ENCODE results near the gene MYO9B. TPM values are rescaled to one million over a fixed set of nuclear protein-coding genes. Genes with fewer than 3 reads are reported as not detected.

Gene MYO9B
- total RNA-seq, 1 experiment from 2014 or later = 32.9 TPM

DNA sequence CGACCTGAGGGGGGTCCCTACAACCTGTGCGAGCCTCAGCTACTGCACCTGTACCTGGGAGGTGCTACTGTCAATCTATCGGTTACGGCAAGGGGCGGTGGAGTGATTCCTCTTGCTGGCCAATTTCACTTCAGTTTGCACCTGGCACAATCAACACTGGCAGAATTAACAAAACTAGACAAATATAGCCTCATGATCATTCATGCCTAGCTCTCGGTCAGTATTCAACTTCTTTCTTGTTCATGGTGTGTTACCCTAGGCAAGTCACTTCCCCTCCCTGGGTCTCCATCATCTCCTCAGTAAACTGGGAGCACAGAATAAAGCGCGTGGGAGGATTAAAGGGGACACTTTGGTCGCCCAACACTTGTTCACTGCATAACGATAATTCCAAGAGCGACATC lies 943 bp upstream of the MYO9B start:
- H3K27me3 ChIP-seq (ENCODE audit: control insufficient read depth, insufficient read depth, low read length) = no peaks in the 10 kb centered on the region
- H3K36me3 ChIP-seq (replicated peaks; ENCODE audit: control insufficient read depth, insufficient read depth, low read length) = peaks cover 11% of the 10 kb centered on the region

DNA sequence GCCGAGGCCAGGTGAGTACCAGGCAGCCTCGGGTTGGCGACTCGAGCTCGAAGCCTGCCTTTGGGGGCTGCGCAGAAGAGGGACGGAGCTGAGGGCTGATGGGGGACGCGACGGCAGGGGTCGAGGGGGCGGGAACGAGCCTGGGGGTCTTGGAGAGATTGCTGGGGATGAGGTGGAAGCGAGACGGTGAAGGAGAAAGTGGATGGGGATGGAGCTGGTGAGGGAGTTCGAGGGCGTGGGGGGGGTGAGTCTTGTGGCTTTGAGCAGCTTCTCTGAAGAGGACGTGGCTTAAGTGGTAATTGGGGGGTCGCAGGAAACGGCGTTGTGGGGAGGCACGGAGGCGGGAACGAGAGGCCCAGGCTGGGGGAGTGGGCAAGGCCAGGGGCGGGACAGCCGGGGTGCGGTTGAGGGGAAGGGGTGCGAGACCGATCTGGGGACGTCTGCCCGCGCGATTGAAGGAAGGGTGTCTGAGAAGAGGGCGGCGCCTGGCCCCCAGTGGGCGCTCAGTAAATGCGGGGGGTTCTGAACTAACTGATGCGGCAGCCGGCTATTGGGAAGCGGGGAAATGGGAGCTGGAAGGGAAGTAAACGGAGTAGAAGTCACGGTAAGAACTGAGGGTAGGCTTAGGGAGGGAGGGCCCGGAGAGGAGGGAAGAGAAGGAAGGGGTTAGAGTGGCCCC lies 426 bp downstream of the MYO9B start:
- Histone ChIP-seq H3K27me3 (ENCODE audit: control insufficient read depth, insufficient read depth, low read length) (no peaks in the 10 kb centered on the region), H3K4me3 (ENCODE audit: insufficient read depth, low read depth, low read length) (peak overlapping the region; percentile 76), H3K36me3 (replicated peaks; ENCODE audit: control insufficient read depth, insufficient read depth, low read length) (peaks cover 10% of the 10 kb centered on the region)
- DNase-seq = no peak

More for the DNA sequence above, 943 bp upstream of the MYO9B start:
- H3K4me3 ChIP-seq (ENCODE audit: insufficient read depth, low read depth, low read length) = peak overlapping the region; percentile 82
- DNase-seq = no peak

- no peak for DNase-seq
- Histone ChIP-seq H3K27me3 (ENCODE audit: control insufficient read depth, insufficient read depth, low read length) (no peaks in the 10 kb centered on the region), H3K4me3 (ENCODE audit: insufficient read depth, low read depth, low read length) (peak overlapping the region; percentile 76)
Measured at GRCh38 chr19:17076543-17076991, 990 bp downstream of the MYO9B start.

DNA sequence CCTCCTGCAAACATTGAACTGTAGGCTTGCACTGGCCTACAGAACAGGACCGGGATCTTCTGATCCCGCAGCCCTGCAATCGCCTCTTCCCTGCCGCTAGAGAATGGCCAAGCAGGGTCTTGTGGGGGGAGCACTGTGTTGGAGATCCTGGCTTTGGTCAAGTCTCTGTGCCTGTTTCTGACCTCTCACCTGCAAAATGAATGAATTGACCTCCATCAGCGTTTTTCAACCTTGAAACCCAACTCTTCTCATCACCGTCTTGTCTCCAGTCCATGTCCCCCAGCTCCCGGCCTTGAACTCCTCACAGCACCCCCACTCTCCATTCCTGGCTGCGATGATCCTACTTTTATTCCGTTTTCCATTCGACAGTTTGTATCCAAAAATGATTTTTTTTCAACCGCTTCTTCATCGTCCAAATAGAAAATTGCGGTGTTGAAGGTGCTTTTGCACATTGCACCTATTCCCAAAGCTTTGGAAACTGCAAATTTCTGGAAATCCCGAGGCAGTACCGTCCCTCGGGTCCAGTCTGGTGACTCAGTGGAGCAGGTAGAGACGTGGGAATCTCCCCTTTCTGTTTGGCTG lies 2.0 kb downstream of the MYO9B start:
- DNase-seq = no peak
- peaks cover 6% of the 10 kb centered on the region for H3K36me3 ChIP-seq (replicated peaks; ENCODE audit: control insufficient read depth, insufficient read depth, low read length)
- H3K4me3 ChIP-seq (ENCODE audit: insufficient read depth, low read depth, low read length) = no peak overlapping the region
- no peaks in the 10 kb centered on the region for H3K27me3 ChIP-seq (ENCODE audit: control insufficient read depth, insufficient read depth, low read length)

More at GRCh38 chr19:17076543-17076991, 990 bp downstream of the MYO9B start:
- peaks cover 6% of the 10 kb centered on the region for H3K36me3 ChIP-seq (replicated peaks; ENCODE audit: control insufficient read depth, insufficient read depth, low read length)

DNA sequence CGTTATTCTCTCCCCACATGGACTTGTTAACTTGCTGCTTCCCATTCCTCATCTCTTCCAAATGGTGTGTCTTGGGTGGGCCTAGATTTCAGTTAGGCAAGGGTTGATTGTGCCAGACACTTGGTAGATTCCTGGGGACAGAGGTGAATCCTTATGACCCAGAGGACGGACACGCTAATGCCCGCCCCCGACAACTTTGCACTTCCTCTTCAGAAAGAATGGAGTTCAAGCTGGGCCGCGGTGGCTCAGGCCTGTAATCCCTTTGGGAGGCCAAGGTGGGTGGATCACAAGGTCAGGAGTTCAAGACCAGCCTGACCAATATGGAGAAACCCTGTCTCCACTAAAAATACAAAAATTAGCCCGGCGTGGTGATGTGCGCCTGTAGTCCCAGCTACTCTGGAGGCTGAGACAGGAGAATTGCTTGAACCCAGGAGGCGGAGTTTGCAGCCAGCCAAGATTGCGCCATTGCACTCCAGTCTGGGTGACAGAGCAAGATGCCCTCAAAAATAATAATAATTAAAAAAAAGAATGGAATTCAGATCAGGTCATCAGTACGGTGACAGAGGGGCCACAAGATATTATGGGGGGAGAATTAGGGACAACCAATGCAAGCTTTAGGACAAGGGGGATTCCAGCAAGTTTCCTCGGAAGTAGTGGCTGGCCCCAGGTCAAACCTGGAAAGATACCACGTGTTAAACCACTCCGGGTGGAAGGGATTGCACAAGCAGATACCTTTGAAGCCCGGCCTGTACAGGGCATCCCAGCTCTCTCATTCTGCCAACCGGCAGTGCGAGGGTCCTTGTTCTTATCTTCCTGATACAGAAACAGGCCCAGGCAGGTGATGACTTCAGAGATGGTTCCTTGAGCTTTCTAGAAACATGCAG lies 2.7 kb downstream of the MYO9B start:
- H3K36me3 ChIP-seq (replicated peaks; ENCODE audit: control insufficient read depth, insufficient read depth, low read length) = 0 out of 2 replicates have a peak, but pooled peaks cover 2% of the 10 kb centered on the region
- H3K4me3 ChIP-seq (ENCODE audit: insufficient read depth, low read depth, low read length) = no peak overlapping the region
- no peak for DNase-seq
- H3K27me3 ChIP-seq (ENCODE audit: control insufficient read depth, insufficient read depth, low read length) = no peaks in the 10 kb centered on the region

DNA sequence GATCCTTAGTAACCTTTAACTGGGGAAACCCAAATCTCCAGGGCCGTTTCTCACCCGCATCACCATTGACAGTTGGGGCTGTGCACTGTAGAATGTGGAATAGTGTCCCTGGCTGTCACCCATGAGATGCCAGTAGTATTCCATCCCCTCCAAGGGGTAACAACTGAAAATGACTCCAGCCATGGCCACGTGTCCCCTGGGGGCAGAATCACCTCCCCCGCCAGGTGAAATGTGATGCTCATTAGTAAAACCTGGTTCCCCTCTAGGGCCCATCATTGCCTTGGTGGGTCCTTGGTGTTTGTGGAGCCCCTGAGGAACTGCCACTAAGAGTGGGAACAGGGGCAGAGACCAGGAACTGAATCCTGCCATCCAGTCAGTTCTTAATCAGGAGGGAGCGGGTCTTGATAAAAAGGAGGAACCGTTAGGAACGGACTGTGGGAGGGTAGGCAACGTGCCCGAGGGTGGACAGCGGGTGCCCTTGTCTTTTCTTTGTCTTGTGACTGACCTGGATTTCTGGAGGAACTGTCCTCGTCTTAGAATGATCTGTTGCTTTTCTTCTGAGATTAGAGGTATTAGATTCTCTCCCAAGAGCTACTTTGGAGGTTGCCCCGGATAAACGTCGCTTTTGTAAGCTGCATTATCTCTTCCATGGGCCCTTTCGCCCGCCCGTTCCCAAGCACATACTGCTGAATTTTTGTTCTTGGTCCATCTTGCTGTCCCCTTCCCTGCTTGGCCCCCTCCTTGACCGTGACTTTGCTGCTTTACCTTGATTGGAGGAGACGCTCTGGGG lies 3.5 kb downstream of the MYO9B start:
- Histone ChIP-seq H3K27me3 (ENCODE audit: control insufficient read depth, insufficient read depth, low read length) (no peaks in the 10 kb centered on the region), H3K36me3 (replicated peaks; ENCODE audit: control insufficient read depth, insufficient read depth, low read length) (no peaks in the 10 kb centered on the region), H3K4me3 (ENCODE audit: insufficient read depth, low read depth, low read length) (no peak overlapping the region)
- no peak for DNase-seq

- peak; percentile 72 for DNase-seq
- Histone ChIP-seq H3K27me3 (ENCODE audit: control insufficient read depth, insufficient read depth, low read length) (no peaks in the 10 kb centered on the region), H3K36me3 (replicated peaks; ENCODE audit: control insufficient read depth, insufficient read depth, low read length) (no peaks in the 10 kb centered on the region), H3K4me3 (ENCODE audit: insufficient read depth, low read depth, low read length) (no peak overlapping the region)
Measured at GRCh38 chr19:17079710-17080439, 4.3 kb downstream of the MYO9B start.

- no peak overlapping the region for H3K4me3 ChIP-seq (ENCODE audit: insufficient read depth, low read depth, low read length)
- DNase-seq = no peak
Measured at GRCh38 chr19:17080440-17080801, 4.8 kb downstream of the MYO9B start.

GRCh38 chr19:17081672-17082630 lies 6.4 kb downstream of the MYO9B start:
- Histone ChIP-seq H3K36me3 (replicated peaks; ENCODE audit: control insufficient read depth, insufficient read depth, low read length) (peaks cover 1% of the 10 kb centered on the region; the same call in 1 of the 2 replicates), H3K27me3 (ENCODE audit: control insufficient read depth, insufficient read depth, low read length) (no peaks in the 10 kb centered on the region), H3K4me3 (ENCODE audit: insufficient read depth, low read depth, low read length) (no peak overlapping the region)
- no peak for DNase-seq

More at GRCh38 chr19:17080440-17080801, 4.8 kb downstream of the MYO9B start:
- H3K36me3 ChIP-seq (replicated peaks; ENCODE audit: control insufficient read depth, insufficient read depth, low read length) = no peaks in the 10 kb centered on the region
- no peaks in the 10 kb centered on the region for H3K27me3 ChIP-seq (ENCODE audit: control insufficient read depth, insufficient read depth, low read length)

DNA sequence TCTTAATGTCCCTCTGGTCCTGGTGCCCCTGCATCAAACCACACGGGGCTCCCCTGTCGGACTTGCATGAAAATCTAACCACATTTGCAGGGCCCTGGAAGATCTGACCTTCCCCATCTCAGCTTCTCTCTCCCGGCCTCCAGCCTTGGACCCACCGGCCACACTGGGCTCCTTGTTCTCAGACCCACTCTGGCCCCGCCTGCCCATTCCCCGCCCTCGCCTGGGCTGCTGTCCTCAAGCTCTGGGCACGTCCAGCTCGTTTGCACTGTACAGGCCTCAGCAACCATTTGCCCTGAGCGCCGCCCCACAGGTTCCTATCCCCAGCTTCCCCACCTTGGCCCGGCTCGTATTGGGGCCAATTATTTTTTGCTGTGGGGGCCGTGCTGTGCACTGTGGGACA lies 10.5 kb downstream of the MYO9B start:
- Histone ChIP-seq H3K4me3 (ENCODE audit: insufficient read depth, low read depth, low read length) (no peak overlapping the region), H3K27me3 (ENCODE audit: control insufficient read depth, insufficient read depth, low read length) (no peaks in the 10 kb centered on the region), H3K36me3 (replicated peaks; ENCODE audit: control insufficient read depth, insufficient read depth, low read length) (peaks cover 1% of the 10 kb centered on the region; the same call in 1 of the 2 replicates)
- DNase-seq = no peak

GRCh38 chr19:17086834-17087233 lies 11.3 kb downstream of the MYO9B start:
- Histone ChIP-seq H3K27me3 (ENCODE audit: control insufficient read depth, insufficient read depth, low read length) (no peaks in the 10 kb centered on the region), H3K36me3 (replicated peaks; ENCODE audit: control insufficient read depth, insufficient read depth, low read length) (peaks cover 1% of the 10 kb centered on the region; the same call in 1 of the 2 replicates), H3K4me3 (ENCODE audit: insufficient read depth, low read depth, low read length) (no peak overlapping the region)
- no peak for DNase-seq

DNA sequence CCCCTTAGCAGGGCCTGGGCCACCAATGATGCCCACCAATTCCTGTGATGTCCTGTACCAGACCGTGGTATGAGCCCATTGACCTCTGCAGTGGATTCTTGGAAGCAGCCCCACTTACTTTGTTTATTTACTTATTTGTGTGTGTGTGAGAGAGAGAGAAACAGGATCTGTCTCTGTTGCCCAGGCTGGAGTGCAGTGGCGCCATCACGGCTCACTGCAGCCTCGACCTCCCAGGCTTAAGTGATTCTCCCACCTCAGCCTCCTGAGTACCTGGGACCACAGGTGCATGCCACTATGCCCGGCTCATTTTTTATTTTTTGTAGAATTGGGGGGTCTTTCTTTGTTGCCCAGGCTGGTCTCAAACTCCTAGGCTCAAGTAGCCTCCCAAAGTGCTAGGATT lies 13.0 kb downstream of the MYO9B start:
- no peaks in the 10 kb centered on the region for H3K27me3 ChIP-seq (ENCODE audit: control insufficient read depth, insufficient read depth, low read length)
- H3K4me3 ChIP-seq (ENCODE audit: insufficient read depth, low read depth, low read length) = no peak overlapping the region
- DNase-seq = no peak
- peaks cover 1% of the 10 kb centered on the region; the same call in 1 of the 2 replicates for H3K36me3 ChIP-seq (replicated peaks; ENCODE audit: control insufficient read depth, insufficient read depth, low read length)

- Histone ChIP-seq H3K4me3 (ENCODE audit: insufficient read depth, low read depth, low read length) (no peak overlapping the region), H3K27me3 (ENCODE audit: control insufficient read depth, insufficient read depth, low read length) (no peaks in the 10 kb centered on the region), H3K36me3 (replicated peaks; ENCODE audit: control insufficient read depth, insufficient read depth, low read length) (peaks cover 1% of the 10 kb centered on the region; the same call in 1 of the 2 replicates)
- no peak for DNase-seq
Measured at GRCh38 chr19:17090583-17090982, 15.0 kb downstream of the MYO9B start.

Measured in H7 (cell line).